Liver (tissue), 3 donors: ENCODE results near the gene FAM200C.

Experiments used
- CTCF ChIP-seq: fragments of 150-350 bp; IDR thresholded peaks from 2 replicates; pipeline ENCODE4 v1.5.1; 2017; ENCODE audit warnings: improper control_type of control experiment, low read depth, low read length; ENCODE audit not compliant: missing input control
- GABPA ChIP-seq, 2 donors: IDR thresholded peaks in 1 of 2; conservative IDR thresholded peaks in 1 of 2; 2 replicates each; pipeline ENCODE4 v1.6.1; 2016; ENCODE audit warnings: antibody characterized with exemption in 2 of 2, mild to moderate bottlenecking in 1 of 2, moderate library complexity in 1 of 2
- TAF1 ChIP-seq: conservative IDR thresholded peaks from 2 replicates; pipeline ENCODE4 v1.6.1; 2016; ENCODE audit warnings: antibody characterized with exemption, mild to moderate bottlenecking
- donor health status: healthy.
- donor health status: healthy.

- TF ChIP-seq CTCF (no peak), TAF1 (no peak), GABPA (IDR thresholded peaks at IDR 0.05 in 1 of 2, conservative IDR thresholded peaks at IDR 0.05 in 1 of 2) (no peak)
Measured at GRCh38 chr5:160448886-160449285, 49.0 kb upstream of the FAM200C start.
